A549 (cell line): Measurements from ENCODE around the gene PSMB1. TPM values are rescaled to one million over a fixed set of nuclear protein-coding genes. Genes with fewer than 3 reads are reported as not detected.

Source experiments
- ATAC-seq, 2 experiments: fragments of 200-7000 bp in 1 of 2; fragments of >200 bp in 1 of 2; cut with Nextera tagmentation in 1 of 2; cut with Tn5 transposase in 1 of 2; 3 replicates each; pipeline versions ENCODE4 v1.8.0 to v1.9.1; 2018 to 2020; ENCODE audit warnings: mild to moderate bottlenecking in 1 of 2, moderate library complexity in 1 of 2
- CTCF ChIA-PET: fragments of 300-600 bp; sonication (Branson Sonifier 250); formaldehyde crosslinking; extraction: SDS; loops from one replicate; lab custom pipeline; 2021; ENCODE audit warnings: antibody characterized with exemption, inconsistent platforms; lab: Yijun Ruan, JAX
- POLR2A ChIA-PET: fragments of 350-600 bp; formaldehyde crosslinking; extraction: SDS; loops from one replicate; lab custom pipeline; 2021; ENCODE audit warnings: antibody characterized with exemption, inconsistent platforms; lab: Yijun Ruan, JAX
- DNase-seq, 2 experiments: peaks; one replicate each; pipeline versions ENCODE4 v3.0.0 to v3.0.0-alpha.2; 2011 to 2016; ENCODE audit warnings: low read depth in 1 of 2, low spot score in 1 of 2
- FAIRE-seq: peaks from 2 replicates; lab custom pipeline; 2011; peaks lifted over from hg19 to GRCh38; lab: Jason Lieb, UNC
- H3K27ac ChIP-seq, 2 experiments: fragments of >200 bp; sonication (Bioruptor Twin); formaldehyde crosslinking; 3 replicates each; pipeline ENCODE4 v1.5.1; 2016 to 2017
- H3K4me1 ChIP-seq: fragments of >200 bp; sonication (Bioruptor Twin); formaldehyde crosslinking; 3 replicates; pipeline ENCODE4 v1.6.1; 2016
- H3K4me2 ChIP-seq: fragments of >200 bp; sonication (Bioruptor Twin); formaldehyde crosslinking; 3 replicates; pipeline ENCODE4 v1.6.1; 2016
- H3K4me3 ChIP-seq: fragments of >200 bp; sonication (Bioruptor Twin); formaldehyde crosslinking; 3 replicates; pipeline ENCODE4 v1.5.1; 2016
- H3K9me3 ChIP-seq: fragments of >200 bp; sonication (Bioruptor Twin); formaldehyde crosslinking; 3 replicates; pipeline ENCODE4 v1.6.1; 2016
- CHD2 ChIP-seq: fragments of 150-350 bp; IDR thresholded peaks from 2 replicates; pipeline ENCODE4 v1.6.1; 2014; ENCODE audit warnings: low read length; ENCODE audit not compliant: partially characterized antibody
- CHD4 ChIP-seq: fragments of 200-600 bp; sonication (generic); IDR thresholded peaks from 2 replicates; pipeline ENCODE4 v1.6.1; 2016; ENCODE audit warnings: antibody characterized with exemption, mild to moderate bottlenecking, borderline replicate concordance
- CTCF ChIP-seq: fragments of >200 bp; sonication (Bioruptor Twin); formaldehyde crosslinking; IDR thresholded peaks from 3 replicates; pipeline ENCODE4 v1.5.1; 2016
- HOXB13 ChIP-seq: fragments of 250-450 bp; sonication (Bioruptor Pico); IDR thresholded peaks from 2 replicates; pipeline ENCODE4 v1.5.0; 2020; ENCODE audit warnings: low read depth, mild to moderate bottlenecking, moderate library complexity
- KDM1A ChIP-seq: fragments of 200-600 bp; sonication (generic); IDR thresholded peaks from 2 replicates; pipeline ENCODE4 v1.6.1; 2016; ENCODE audit warnings: low read depth, mild to moderate bottlenecking
- KDM5A ChIP-seq: fragments of 200-600 bp; sonication (generic); IDR thresholded peaks from 2 replicates; pipeline ENCODE4 v1.6.1; 2016; ENCODE audit warnings: antibody characterized with exemption, mild to moderate bottlenecking
- PBX3 ChIP-seq: IDR thresholded peaks from 2 replicates; pipeline ENCODE4 v1.6.1; 2012
- POLR2AphosphoS2 ChIP-seq: conservative IDR thresholded peaks from 2 replicates; pipeline ENCODE4 v1.6.1; 2012; ENCODE audit warnings: low read length, improper control_type of control experiment, inconsistent platforms
- RAD21 ChIP-seq, 2 experiments: fragments of >200 bp in 1 of 2; sonication (Bioruptor Twin) in 1 of 2; formaldehyde crosslinking in 1 of 2; IDR thresholded peaks in 1 of 2; conservative IDR thresholded peaks in 1 of 2; 2 replicates in 1 of 2; 3 replicates in 1 of 2; pipeline ENCODE4 v1.6.1; 2012 to 2018; ENCODE audit warnings: inconsistent platforms in 1 of 2
- RFX5 ChIP-seq: fragments of 450-650 bp; IDR thresholded peaks from 2 replicates; pipeline ENCODE4 v1.7.1; 2014; ENCODE audit warnings: antibody characterized with exemption, mild to moderate bottlenecking, moderate library complexity
- RNF2 ChIP-seq: fragments of 200-600 bp; sonication (generic); IDR thresholded peaks from 2 replicates; pipeline ENCODE4 v1.6.1; 2016; ENCODE audit warnings: low read depth, mild to moderate bottlenecking, antibody characterized with exemption, moderate library complexity, borderline replicate concordance
- SMC3 ChIP-seq: fragments of >200 bp; sonication (Bioruptor Twin); formaldehyde crosslinking; IDR thresholded peaks from 3 replicates; pipeline ENCODE4 v1.6.1; 2018; ENCODE audit warnings: inconsistent platforms
- TFCP2L1 ChIP-seq: fragments of 250-450 bp; sonication (Bioruptor Pico); IDR thresholded peaks from 2 replicates; pipeline ENCODE4 v1.5.0; 2021; ENCODE audit warnings: mild to moderate bottlenecking
- TP53 ChIP-seq: fragments of 250-450 bp; sonication (Bioruptor Pico); IDR thresholded peaks from 2 replicates; pipeline ENCODE4 v1.5.0; 2021; ENCODE audit warnings: mild to moderate bottlenecking, moderate library complexity
- USF2 ChIP-seq: fragments of 450-650 bp; IDR thresholded peaks from 2 replicates; pipeline ENCODE4 v1.6.1; 2014; ENCODE audit warnings: antibody characterized with exemption
- WGBS: methylation state at CpG from one replicate; pipeline ENCODE4 v1.1.6; 2017; ENCODE audit errors: missing lambda C conversion rate; 5-methylcytosine and 5-hydroxymethylcytosine counted together
- polyA plus RNA-seq, 4 experiments: library from polyadenylated mRNA; depleted of rRNA in 3 of 4; stranded (reverse); fragments of >200 nt; fragmentation: RNase III in 1 of 4; extraction: RNeasy Plus Mini Kit Qiagen cat#74134 plus additional on column Dnase treatment in 1 of 4; gene quantifications; 2 replicates in 3 of 4; 3 replicates in 1 of 4; pipeline ENCODE4 v1.2.3, GENCODE V29; 2011 to 2017
- TF ChIP-seq, protein P1 (sequence below): fragments of 250-450 bp; sonication (Bioruptor Pico); IDR thresholded peaks from 2 replicates; pipeline ENCODE4 v1.5.0; 2020; ENCODE audit warnings: low read depth, mild to moderate bottlenecking, moderate library complexity
- TF ChIP-seq, protein P2 (sequence below): IDR thresholded peaks from 2 replicates; pipeline ENCODE4 v1.6.1; 2012; ENCODE audit warnings: low read depth, borderline replicate concordance
- TF ChIP-seq, protein P3 (sequence below): fragments of >200 bp; sonication (Bioruptor Twin); formaldehyde crosslinking; IDR thresholded peaks from 3 replicates; pipeline ENCODE4 v1.6.1; 2016
- TF ChIP-seq, protein P4 (sequence below): fragments of 150-350 bp; IDR thresholded peaks from 2 replicates; pipeline ENCODE4 v1.6.1; 2014; ENCODE audit warnings: low read depth, mild to moderate bottlenecking, low read length

The PSMB1 gene
- polyA plus RNA-seq, 2 of the 4 experiments (the other 2 are of a cell fraction) = 267 to 306 TPM

- H3K4me2 ChIP-seq = no peak overlapping the region
- FAIRE-seq (no peak), ATAC-seq (no peak), DNase-seq (no peak)
- POLR2A ChIA-PET = no interaction called here
- no peak overlapping the region for H3K27ac ChIP-seq
- CTCF ChIA-PET = interaction anchor here (0.8 kb wide), 1 partner anchor 19 kb away, joined by 3 read pairs; no protein-coding TSS in a partner anchor
- no peaks in the 10 kb centered on the region for H3K4me1 ChIP-seq
- no peak for TF ChIP-seq TFCP2L1 (CRISPR knock-in tag)
- no peak for TF ChIP-seq RFX5
- no peak for TF ChIP-seq KDM1A
- TF ChIP-seq, protein P1, sequence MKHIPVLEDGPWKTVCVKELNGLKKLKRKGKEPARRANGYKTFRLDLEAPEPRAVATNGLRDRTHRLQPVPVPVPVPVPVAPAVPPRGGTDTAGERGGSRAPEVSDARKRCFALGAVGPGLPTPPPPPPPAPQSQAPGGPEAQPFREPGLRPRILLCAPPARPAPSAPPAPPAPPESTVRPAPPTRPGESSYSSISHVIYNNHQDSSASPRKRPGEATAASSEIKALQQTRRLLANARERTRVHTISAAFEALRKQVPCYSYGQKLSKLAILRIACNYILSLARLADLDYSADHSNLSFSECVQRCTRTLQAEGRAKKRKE (CRISPR knock-in tag) = no peak
- no peak for TF ChIP-seq KDM5A
- TF ChIP-seq, protein P2, sequence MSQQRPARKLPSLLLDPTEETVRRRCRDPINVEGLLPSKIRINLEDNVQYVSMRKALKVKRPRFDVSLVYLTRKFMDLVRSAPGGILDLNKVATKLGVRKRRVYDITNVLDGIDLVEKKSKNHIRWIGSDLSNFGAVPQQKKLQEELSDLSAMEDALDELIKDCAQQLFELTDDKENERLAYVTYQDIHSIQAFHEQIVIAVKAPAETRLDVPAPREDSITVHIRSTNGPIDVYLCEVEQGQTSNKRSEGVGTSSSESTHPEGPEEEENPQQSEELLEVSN = no peak
- no peak for TF ChIP-seq SMC3
- TF ChIP-seq POLR2AphosphoS2 = no peak
- TF ChIP-seq, protein P3, sequence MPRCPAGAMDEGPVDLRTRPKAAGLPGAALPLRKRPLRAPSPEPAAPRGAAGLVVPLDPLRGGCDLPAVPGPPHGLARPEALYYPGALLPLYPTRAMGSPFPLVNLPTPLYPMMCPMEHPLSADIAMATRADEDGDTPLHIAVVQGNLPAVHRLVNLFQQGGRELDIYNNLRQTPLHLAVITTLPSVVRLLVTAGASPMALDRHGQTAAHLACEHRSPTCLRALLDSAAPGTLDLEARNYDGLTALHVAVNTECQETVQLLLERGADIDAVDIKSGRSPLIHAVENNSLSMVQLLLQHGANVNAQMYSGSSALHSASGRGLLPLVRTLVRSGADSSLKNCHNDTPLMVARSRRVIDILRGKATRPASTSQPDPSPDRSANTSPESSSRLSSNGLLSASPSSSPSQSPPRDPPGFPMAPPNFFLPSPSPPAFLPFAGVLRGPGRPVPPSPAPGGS = no peak
- TF ChIP-seq, protein P4, sequence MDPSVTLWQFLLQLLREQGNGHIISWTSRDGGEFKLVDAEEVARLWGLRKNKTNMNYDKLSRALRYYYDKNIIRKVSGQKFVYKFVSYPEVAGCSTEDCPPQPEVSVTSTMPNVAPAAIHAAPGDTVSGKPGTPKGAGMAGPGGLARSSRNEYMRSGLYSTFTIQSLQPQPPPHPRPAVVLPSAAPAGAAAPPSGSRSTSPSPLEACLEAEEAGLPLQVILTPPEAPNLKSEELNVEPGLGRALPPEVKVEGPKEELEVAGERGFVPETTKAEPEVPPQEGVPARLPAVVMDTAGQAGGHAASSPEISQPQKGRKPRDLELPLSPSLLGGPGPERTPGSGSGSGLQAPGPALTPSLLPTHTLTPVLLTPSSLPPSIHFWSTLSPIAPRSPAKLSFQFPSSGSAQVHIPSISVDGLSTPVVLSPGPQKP = no peak
- TF ChIP-seq RAD21 (conservative IDR thresholded peaks at IDR 0.05 in 1 of 2, IDR thresholded peaks at IDR 0.05 in 1 of 2) = no peak
- no peak for TF ChIP-seq HOXB13 (CRISPR knock-in tag)
- no peak for TF ChIP-seq CTCF
- TF ChIP-seq PBX3 = no peak
- TF ChIP-seq USF2 = no peak
- no peaks in the 10 kb centered on the region for H3K9me3 ChIP-seq
- no peak overlapping the region for H3K4me3 ChIP-seq
- 46% methylated on average over 4 of the region's 9 CpGs for WGBS
Observed at GRCh38 chr6:170505306-170505705, 47.8 kb downstream of the PSMB1 start.

GRCh38 chr6:170504479-170504878 is 48.6 kb downstream of the PSMB1 start:
- H3K4me3 ChIP-seq = no peak overlapping the region
- FAIRE-seq (no peak), DNase-seq (no peak), ATAC-seq (no peak)
- POLR2A ChIA-PET = no interaction called here
- H3K27ac ChIP-seq = no peak overlapping the region
- no peak for TF ChIP-seq CHD4
- TF ChIP-seq CTCF = no peak
- no peak for TF ChIP-seq CHD2
- no peak for TF ChIP-seq RNF2
- no peak for TF ChIP-seq TP53 (CRISPR knock-in tag)
- no peak overlapping the region for H3K4me2 ChIP-seq
- H3K4me1 ChIP-seq = no peaks in the 10 kb centered on the region
- CTCF ChIA-PET = no interaction called here
- H3K9me3 ChIP-seq = no peaks in the 10 kb centered on the region
- WGBS = 15% methylated on average over 4 of the region's 4 CpGs
